Endodermal cell (in vitro differentiated cells): ENCODE measurements around the gene COX7B. TPM values are rescaled to one million over a fixed set of nuclear protein-coding genes. Genes with fewer than 3 reads are reported as not detected.
"Not testable (repeated sequence)": the region's sequence is repeated elsewhere in the genome, so short reads cannot be mapped to it uniquely, and the experiment has no call there.

Source experiments
- DNase-seq: peaks from one replicate; pipeline ENCODE4 v3.0.0-alpha.2; 2017
- H3K27ac ChIP-seq: 2 replicates; pipeline ENCODE4 v1.5.1; 2013; ENCODE audit warnings: mild to moderate bottlenecking, low read depth, low read length, moderate library complexity
- H3K27me3 ChIP-seq: 2 replicates; pipeline ENCODE4 v1.6.1; 2013; ENCODE audit warnings: mild to moderate bottlenecking, low read length, moderate library complexity; ENCODE audit not compliant: insufficient read depth, control insufficient read depth, poor library complexity, severe bottlenecking
- H3K36me3 ChIP-seq: 2 replicates; pipeline ENCODE4 v1.7.0; 2013; ENCODE audit warnings: mild to moderate bottlenecking, low read length, moderate library complexity; ENCODE audit not compliant: control insufficient read depth, insufficient read depth
- H3K4me1 ChIP-seq: one replicate; pipeline ENCODE4 v1.7.0; 2013; ENCODE audit warnings: low read length; ENCODE audit not compliant: control insufficient read depth, insufficient read depth
- H3K4me3 ChIP-seq: 2 replicates; pipeline ENCODE4 v1.5.1; 2013; ENCODE audit warnings: mild to moderate bottlenecking, low read length, moderate library complexity
- H3K9ac ChIP-seq: 2 replicates; pipeline ENCODE4 v1.6.1; 2013; ENCODE audit warnings: mild to moderate bottlenecking, low read length, moderate library complexity; ENCODE audit not compliant: poor library complexity, severe bottlenecking; ENCODE audit errors: extremely low read depth
- H3K9me3 ChIP-seq: 2 replicates; pipeline ENCODE4 v1.6.1; 2013; ENCODE audit warnings: mild to moderate bottlenecking, low read length, moderate library complexity; ENCODE audit not compliant: control insufficient read depth
- H3K27ac Mint-ChIP-seq: 2 replicates; pipeline ENCODE4 v1.8.0; 2020; ENCODE audit warnings: mixed read lengths
- H3K27me3 Mint-ChIP-seq: 2 replicates; pipeline ENCODE4 v1.8.0; 2021; ENCODE audit warnings: mild to moderate bottlenecking, mixed read lengths; ENCODE audit not compliant: insufficient read depth
- H3K36me3 Mint-ChIP-seq: 2 replicates; pipeline ENCODE4 v1.8.0; 2020; ENCODE audit warnings: low read depth, mixed read lengths
- H3K4me1 Mint-ChIP-seq: 2 replicates; pipeline ENCODE4 v1.8.0; 2020; ENCODE audit warnings: mixed read lengths
- H3K4me3 Mint-ChIP-seq: 2 replicates; pipeline ENCODE4 v1.8.0; 2020; ENCODE audit warnings: mild to moderate bottlenecking, moderate library complexity, mixed read lengths
- H3K9me3 Mint-ChIP-seq: 2 replicates; pipeline ENCODE4 v1.8.0; 2020; ENCODE audit warnings: mild to moderate bottlenecking, mixed read lengths
- CTCF ChIP-seq: fragments of 200-600 bp; sonication (generic); conservative IDR thresholded peaks from 2 replicates; pipeline ENCODE4 v1.5.0; 2021; ENCODE audit warnings: antibody characterized with exemption, mild to moderate bottlenecking
- WGBS, 2 experiments: methylation state at CpG; one replicate each; pipeline versions ENCODE4 v1.1.5 to v1.1.7; 2013; ENCODE audit warnings: missing lambda C conversion rate in 2 of 2, mixed read lengths in 1 of 2; ENCODE audit not compliant: insufficient coverage in 1 of 2, insufficient read length in 1 of 2; 5-methylcytosine and 5-hydroxymethylcytosine counted together
- long read RNA-seq, 4 experiments: library from polyadenylated mRNA in 2 of 4; library from RNA in 1 of 4; library from capped mRNA in 1 of 4; stranded (forward) in 3 of 4; unstranded in 1 of 4; transcript quantifications; one replicate each; pipeline ENCODE4 v2.0.0, GENCODE V29; 2020 to 2021; ENCODE audit warnings: inconsistent platforms in 1 of 4
- polyA plus RNA-seq, 2 experiments: library from polyadenylated mRNA; stranded (reverse); fragments of 50-300 nt; gene quantifications; one replicate each; pipeline ENCODE4 v1.2.3, GENCODE V29; 2013
- total RNA-seq, 2 donors: library from RNA; stranded (reverse); fragmentation: NEBNext Ultra II Directional in 1 of 2; extraction: Animal tissue kit (Norgen Biotek cat#: 25700) in 1 of 2; gene quantifications; 2 replicates in 1 of 2; 3 replicates in 1 of 2; pipeline ENCODE4 v1.2.1, GENCODE V29; 2021

Gene COX7B
- 100 to 1,000 TPM; 190 to 193 TPM for total RNA-seq
- polyA plus RNA-seq (2013, experiment 1 of 2) = 322 TPM
- polyA plus RNA-seq (2013, experiment 2 of 2) = 336 TPM
- long read RNA-seq, experiment 1, transcript COX7B-203 (3 exons, 2,471 nt) = major isoform, 70 of 91 reads
- long read RNA-seq, experiment 1, partial matches to known transcripts = 0 of 91 reads
- long read RNA-seq, experiment 1, other reads (novel, unspliced or antisense) = 19 of 91 reads
- long read RNA-seq, experiment 2, transcript COX7B-203 (3 exons, 2,471 nt) = major isoform, 66 of 69 reads
- long read RNA-seq, experiment 2, partial matches to known transcripts = 0 of 69 reads
- long read RNA-seq, experiment 2, other reads (novel, unspliced or antisense) = 2 of 69 reads
- long read RNA-seq, experiment 3, transcript COX7B-203 (3 exons, 2,471 nt) = major isoform, 43 of 45 reads
- long read RNA-seq, experiment 3, partial matches to known transcripts = 1 of 45 reads
- long read RNA-seq, experiment 3, other reads (novel, unspliced or antisense) = 1 of 45 reads
- long read RNA-seq, experiment 4, partial matches to known transcripts = 0 of 1 reads
- long read RNA-seq, experiment 4, other reads (novel, unspliced or antisense) = 1 of 1 reads

GRCh38 chrX:77899081-77899828, at the start of gene COX7B:
COX7B (plus strand) TSS chrX:77899468; CDS start chrX:77899554, 86 bp downstream.
- H3K4me1 ChIP-seq = no peaks in the 10 kb centered on the region
- Mint-ChIP-seq H3K4me3 (peak within 1 kb of the TSS; percentile 81), H3K27me3 (no peaks in the 10 kb centered on the region), H3K36me3 (peaks cover 21% of the 10 kb centered on the region), H3K27ac (peak within 1 kb of the TSS; percentile 95), H3K4me1 (peaks cover 3% of the 10 kb centered on the region), H3K9me3 (peaks cover 54% of the 10 kb centered on the region)
- peak; percentile 81 for DNase-seq
- 0 to 1% methylated on average over 15 to 28 of the region's 28 CpGs for WGBS, 2 experiments
- peak within 1 kb of the TSS; percentile 93 for H3K9ac ChIP-seq
- H3K9me3 ChIP-seq = peaks cover 7% of the 10 kb centered on the region
- peak within 1 kb of the TSS; percentile 99 for H3K4me3 ChIP-seq
- no peaks in the 10 kb centered on the region for H3K27me3 ChIP-seq
- peak within 1 kb of the TSS; percentile 84 for H3K27ac ChIP-seq
- peak; percentile 58 for TF ChIP-seq CTCF
- H3K36me3 ChIP-seq = peaks cover 24% of the 10 kb centered on the region

- no peaks in the 10 kb centered on the region for H3K9me3 ChIP-seq
- H3K9ac ChIP-seq = no peak overlapping the region
- H3K4me1 ChIP-seq = no peaks in the 10 kb centered on the region
- no peak overlapping the region for H3K4me3 Mint-ChIP-seq
- H3K27ac ChIP-seq = no peak overlapping the region
- no peak for TF ChIP-seq CTCF
- 99 to 100% methylated on average over 4 to 8 of the region's 8 CpGs for WGBS, 2 experiments
- H3K9me3 Mint-ChIP-seq = peaks cover 26% of the 10 kb centered on the region
- H3K36me3 Mint-ChIP-seq = peaks cover 20% of the 10 kb centered on the region
- no peaks in the 10 kb centered on the region for H3K27me3 ChIP-seq
- H3K27ac Mint-ChIP-seq = no peak overlapping the region
- H3K36me3 ChIP-seq = peaks cover 23% of the 10 kb centered on the region
- H3K4me1 Mint-ChIP-seq = no peaks in the 10 kb centered on the region
- no peak for DNase-seq
- H3K27me3 Mint-ChIP-seq = no peaks in the 10 kb centered on the region
- H3K4me3 ChIP-seq = no peak overlapping the region
Measured at GRCh38 chrX:77875372-77875771, 23.9 kb upstream of the COX7B start.

- not testable (repeated sequence) for H3K4me1 ChIP-seq, H3K4me3 Mint-ChIP-seq, H3K36me3 ChIP-seq, H3K36me3 Mint-ChIP-seq, H3K27me3 Mint-ChIP-seq, DNase-seq, H3K27ac Mint-ChIP-seq, H3K9me3 ChIP-seq, H3K27ac ChIP-seq, H3K9ac ChIP-seq, H3K4me1 Mint-ChIP-seq, H3K27me3 ChIP-seq, H3K4me3 ChIP-seq
- H3K9me3 Mint-ChIP-seq = peaks cover 36% of the 10 kb centered on the region
- WGBS, 2 experiments = no CpG with 5 or more reads among the region's 4 CpGs
Measured at GRCh38 chrX:77881418-77881817, 17.9 kb upstream of the COX7B start.
